ENCODE results near the gene CTBP2.

The CTBP2 gene

DNA sequence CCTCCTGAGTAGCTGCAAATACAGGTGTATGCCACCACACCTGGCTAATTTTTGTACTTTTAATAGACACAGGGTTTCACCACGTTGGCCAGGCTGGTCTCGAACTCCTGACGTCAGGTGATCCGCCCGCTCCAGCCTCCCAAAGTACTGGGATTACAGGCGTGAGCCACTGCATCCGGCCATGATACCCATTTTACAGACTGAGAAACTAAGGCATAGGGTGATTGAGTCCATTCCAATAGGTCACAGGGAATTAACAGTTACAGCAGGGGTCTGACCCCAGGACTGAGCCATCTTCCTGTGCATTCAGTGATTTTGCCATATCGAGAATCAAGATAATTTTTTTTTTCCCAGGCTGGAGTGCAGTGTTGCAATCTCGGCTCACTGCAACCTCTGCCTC lies 12.3 kb upstream of the CTBP2 start:
- no peak overlapping the region for H3K4me3 ChIP-seq (ENCODE audit: low read depth, low read length)
- TF ChIP-seq, protein P1, sequence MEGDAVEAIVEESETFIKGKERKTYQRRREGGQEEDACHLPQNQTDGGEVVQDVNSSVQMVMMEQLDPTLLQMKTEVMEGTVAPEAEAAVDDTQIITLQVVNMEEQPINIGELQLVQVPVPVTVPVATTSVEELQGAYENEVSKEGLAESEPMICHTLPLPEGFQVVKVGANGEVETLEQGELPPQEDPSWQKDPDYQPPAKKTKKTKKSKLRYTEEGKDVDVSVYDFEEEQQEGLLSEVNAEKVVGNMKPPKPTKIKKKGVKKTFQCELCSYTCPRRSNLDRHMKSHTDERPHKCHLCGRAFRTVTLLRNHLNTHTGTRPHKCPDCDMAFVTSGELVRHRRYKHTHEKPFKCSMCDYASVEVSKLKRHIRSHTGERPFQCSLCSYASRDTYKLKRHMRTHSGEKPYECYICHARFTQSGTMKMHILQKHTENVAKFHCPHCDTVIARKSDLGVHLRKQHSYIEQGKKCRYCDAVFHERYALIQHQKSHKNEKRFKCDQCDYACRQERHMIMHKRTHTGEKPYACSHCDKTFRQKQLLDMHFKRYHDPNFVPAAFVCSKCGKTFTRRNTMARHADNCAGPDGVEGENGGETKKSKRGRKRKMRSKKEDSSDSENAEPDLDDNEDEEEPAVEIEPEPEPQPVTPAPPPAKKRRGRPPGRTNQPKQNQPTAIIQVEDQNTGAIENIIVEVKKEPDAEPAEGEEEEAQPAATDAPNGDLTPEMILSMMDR (IDR thresholded peaks at IDR 0.05; ENCODE audit: low read depth, low read length) = no peak
- in situ Hi-C loops (cut with HindIII; ENCODE audit: low sequenced_read_pairs) = no loop called here
- no peak for DNase-seq (ENCODE audit: low read depth, low spot score)

DNA sequence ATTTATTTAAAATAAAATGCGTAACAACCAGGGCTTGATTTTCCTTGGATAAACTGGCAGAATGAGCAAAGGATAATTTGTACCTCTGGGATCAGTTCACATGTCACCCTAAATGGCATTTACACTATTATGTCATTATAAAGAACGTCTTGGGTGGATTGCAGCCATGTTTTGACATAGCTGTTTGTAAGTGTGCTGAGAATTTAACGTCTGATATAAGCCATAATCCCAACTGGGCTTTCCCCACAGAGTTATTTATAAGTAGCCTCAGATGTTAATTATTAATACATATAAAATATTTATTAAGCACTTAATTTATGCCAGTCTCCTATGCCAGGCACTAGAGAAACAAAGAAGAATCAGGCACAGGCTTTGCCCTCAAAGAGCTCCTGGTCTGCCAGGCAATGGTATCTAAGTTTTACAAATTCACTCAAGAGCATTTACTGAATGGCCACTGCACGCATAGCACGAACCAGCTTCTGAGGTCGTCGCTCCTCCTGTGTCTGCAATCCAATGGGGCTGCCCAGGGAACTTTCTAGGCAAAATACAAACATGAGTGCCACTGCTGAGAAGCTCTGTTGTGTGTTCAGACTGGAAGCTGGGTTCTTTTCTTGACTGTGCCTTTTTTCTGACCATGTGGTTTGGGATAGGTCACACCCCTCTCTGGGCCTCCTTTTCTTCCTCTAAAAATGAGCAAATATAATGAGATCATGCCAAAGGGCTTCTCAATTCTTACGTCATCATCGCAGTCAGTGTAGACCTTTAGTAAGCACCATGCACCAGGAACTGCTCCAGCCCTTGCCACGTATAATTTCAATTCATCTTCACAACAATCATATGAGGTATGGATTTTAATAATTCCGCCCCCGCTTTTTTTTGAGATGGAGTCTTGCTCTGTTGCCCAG lies 11.3 kb upstream of the CTBP2 start:
- in situ Hi-C loops (cut with HindIII; ENCODE audit: low sequenced_read_pairs) = no loop called here
- no peak overlapping the region for H3K4me3 ChIP-seq (ENCODE audit: low read depth, low read length)
- TF ChIP-seq, protein P1 (IDR thresholded peaks at IDR 0.05; ENCODE audit: low read depth, low read length) = no peak

DNA sequence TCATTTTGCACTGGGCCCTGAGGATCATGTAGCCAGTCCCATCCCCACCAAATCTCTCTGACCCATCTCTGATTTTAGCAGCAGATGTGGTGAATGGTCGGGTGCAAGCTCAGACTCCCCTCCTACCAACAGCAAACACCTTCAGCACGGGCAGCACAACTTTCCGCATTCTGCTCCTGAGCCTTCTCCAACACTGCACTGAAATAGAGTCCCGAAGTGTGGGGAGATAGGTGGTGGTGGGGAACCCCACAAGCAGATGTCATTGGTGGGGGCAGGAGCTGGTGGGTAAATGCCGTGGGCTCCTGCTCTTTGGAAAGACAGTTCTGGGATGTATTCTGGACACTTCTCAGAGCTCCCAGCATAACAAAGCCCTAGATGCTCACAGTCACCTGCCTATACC lies 9.6 kb upstream of the CTBP2 start:
- no peak for DNase-seq (ENCODE audit: low read depth, low spot score)
- TF ChIP-seq, protein P1 (IDR thresholded peaks at IDR 0.05; ENCODE audit: low read depth, low read length) = no peak
- no peak overlapping the region for H3K4me3 ChIP-seq (ENCODE audit: low read depth, low read length)
- in situ Hi-C loops (cut with HindIII; ENCODE audit: low sequenced_read_pairs) = no loop called here

More for the DNA sequence above, 11.3 kb upstream of the CTBP2 start:
- no peak for DNase-seq (ENCODE audit: low read depth, low spot score)

- no peak for DNase-seq (ENCODE audit: low read depth, low spot score)
- H3K4me3 ChIP-seq (ENCODE audit: low read depth, low read length) = no peak overlapping the region
- TF ChIP-seq, protein P1 (IDR thresholded peaks at IDR 0.05; ENCODE audit: low read depth, low read length) = no peak
- in situ Hi-C loops (cut with HindIII; ENCODE audit: low sequenced_read_pairs) = no loop called here
Measured at GRCh38 chr10:125169279-125169678, 8.9 kb upstream of the CTBP2 start.

GRCh38 chr10:125166658-125167057 lies 6.3 kb upstream of the CTBP2 start:
- TF ChIP-seq, protein P1 (IDR thresholded peaks at IDR 0.05; ENCODE audit: low read depth, low read length) = no peak
- DNase-seq (ENCODE audit: low read depth, low spot score) = no peak
- in situ Hi-C loops (cut with HindIII; ENCODE audit: low sequenced_read_pairs) = no loop called here
- no peak overlapping the region for H3K4me3 ChIP-seq (ENCODE audit: low read depth, low read length)

- in situ Hi-C loops (cut with HindIII; ENCODE audit: low sequenced_read_pairs) = no loop called here
- TF ChIP-seq, protein P1 (IDR thresholded peaks at IDR 0.05; ENCODE audit: low read depth, low read length) = no peak
- no peak overlapping the region for H3K4me3 ChIP-seq (ENCODE audit: low read depth, low read length)
- DNase-seq (ENCODE audit: low read depth, low spot score) = no peak
Measured at GRCh38 chr10:125165584-125166573, 5.5 kb upstream of the CTBP2 start.
